CD4-positive, alpha-beta T cell treated with Interleukin-4 for 1 hour (primary cell): ENCODE measurements around the gene PADI1.

Experiments
- DNase-seq, 2 donors: peaks; one replicate each; pipeline ENCODE4 v3.0.0-alpha.2; 2020 to 2022

Gene PADI1

GRCh38 chr1:17198476-17199258 lies 6.3 kb upstream of the PADI1 start:
- DNase-seq = peak in 1 of 2 donors; percentile 9

GRCh38 chr1:17199267-17200044 lies 5.5 kb upstream of the PADI1 start:
- peak in 1 of 2 donors; percentile 7 for DNase-seq

GRCh38 chr1:17200246-17200645 lies 4.7 kb upstream of the PADI1 start:
- DNase-seq = no peak

GRCh38 chr1:17200756-17201155 lies 4.2 kb upstream of the PADI1 start:
- DNase-seq = no peak

GRCh38 chr1:17201201-17202021 lies 3.5 kb upstream of the PADI1 start:
- peak; percentile 27 to 45 for DNase-seq

- DNase-seq = no peak
These were observed 724 bp downstream of the PADI1 start for GRCh38 chr1:17205652-17206051.

- no peak for DNase-seq
These were observed 1.3 kb downstream of the PADI1 start for GRCh38 chr1:17206196-17206595.

- peak in 1 of 2 donors; percentile 62 for DNase-seq
These were observed 2.1 kb downstream of the PADI1 start for GRCh38 chr1:17207046-17207445.

GRCh38 chr1:17207540-17207939 lies 2.6 kb downstream of the PADI1 start:
- no peak for DNase-seq

- DNase-seq = peak; percentile 41 to 68
These were observed 3.1 kb downstream of the PADI1 start for GRCh38 chr1:17207966-17208418.

GRCh38 chr1:17208546-17208945 lies 3.6 kb downstream of the PADI1 start:
- DNase-seq = no peak

GRCh38 chr1:17209430-17209829 lies 4.5 kb downstream of the PADI1 start:
- DNase-seq = no peak

- no peak for DNase-seq
These were observed 5.2 kb downstream of the PADI1 start for GRCh38 chr1:17210176-17210575.

- no peak for DNase-seq
These were observed 6.4 kb downstream of the PADI1 start for GRCh38 chr1:17211377-17211776.

GRCh38 chr1:17212009-17212408 lies 7.1 kb downstream of the PADI1 start:
- no peak for DNase-seq

- DNase-seq = peak; percentile 71 to 76
These were observed 7.7 kb downstream of the PADI1 start for GRCh38 chr1:17212487-17213121.

- DNase-seq = no peak
These were observed 8.3 kb downstream of the PADI1 start for GRCh38 chr1:17213148-17213781.

- no peak for DNase-seq
These were observed 8.8 kb downstream of the PADI1 start for GRCh38 chr1:17213782-17214148.

GRCh38 chr1:17214876-17215544 lies 10.1 kb downstream of the PADI1 start:
- DNase-seq = no peak

GRCh38 chr1:17215545-17215890 lies 10.6 kb downstream of the PADI1 start:
- no peak for DNase-seq

GRCh38 chr1:17216078-17216477 lies 11.2 kb downstream of the PADI1 start:
- DNase-seq = no peak

GRCh38 chr1:17217607-17218006 lies 12.7 kb downstream of the PADI1 start:
- DNase-seq = no peak
